CD14-positive monocyte (primary cell): Measurements from ENCODE around the gene FRS2. TPM values are rescaled to one million over a fixed set of nuclear protein-coding genes. Genes with fewer than 3 reads are reported as not detected.
A peak's percentile ranks its signal among the peaks of the same experiment; 100 is the strongest.

Experiments
- DNase-seq, 3 donors: peaks; one replicate each; pipeline ENCODE4 v3.0.0-alpha.2; 2011 to 2022
- H2AFZ ChIP-seq: 2 replicates; pipeline ENCODE4 v1.6.0; 2012; ENCODE audit warnings: mild to moderate bottlenecking, low read depth, low read length, inconsistent platforms; ENCODE audit not compliant: insufficient read depth, poor library complexity, severe bottlenecking
- H3K27ac ChIP-seq, 2 donors: 1 replicate in 1 of 2; 2 replicates in 1 of 2; pipeline ENCODE4 v1.5.1; 2012 to 2013; ENCODE audit warnings: low read length in 2 of 2, control low read depth in 1 of 2, inconsistent platforms in 1 of 2, low read depth in 1 of 2, mild to moderate bottlenecking in 1 of 2
- H3K27me3 ChIP-seq, 2 donors: one replicate each; pipeline versions ENCODE4 v1.6.0 to v1.6.1; 2011 to 2013; ENCODE audit warnings: low read length in 2 of 2; ENCODE audit not compliant: control insufficient read depth in 2 of 2, insufficient read depth in 2 of 2
- H3K36me3 ChIP-seq, 2 donors: replicated peaks in 1 of 2; 1 replicate in 1 of 2; 2 replicates in 1 of 2; pipeline versions ENCODE4 v1.5.1 to v1.6.1; 2012 to 2013; ENCODE audit warnings: low read length in 2 of 2, control low read depth in 1 of 2, inconsistent platforms in 1 of 2, mild to moderate bottlenecking in 1 of 2; ENCODE audit not compliant: insufficient read depth in 2 of 2, control insufficient read depth in 1 of 2
- H3K4me1 ChIP-seq, 2 donors: 1 replicate in 1 of 2; 2 replicates in 1 of 2; pipeline versions ENCODE4 v1.5.1 to v1.6.1; 2012 to 2013; ENCODE audit warnings: low read length in 2 of 2, control low read depth in 1 of 2, inconsistent platforms in 1 of 2, mild to moderate bottlenecking in 1 of 2, moderate library complexity in 1 of 2; ENCODE audit not compliant: insufficient read depth in 2 of 2, control insufficient read depth in 1 of 2
- H3K4me2 ChIP-seq: replicated peaks from 2 replicates; pipeline ENCODE3; 2012; ENCODE audit warnings: low read length, moderate library complexity, mild to moderate bottlenecking; ENCODE audit not compliant: poor library complexity, severe bottlenecking; ENCODE audit errors: extremely low read depth
- H3K4me3 ChIP-seq, 3 experiments: fragments of 200-600 bp in 1 of 3; sonication (generic) in 1 of 3; replicated peaks in 1 of 3; 1 replicate in 2 of 3; 2 replicates in 1 of 3; pipeline ENCODE4 v1.5.1; 2011 to 2013; ENCODE audit warnings: low read length in 3 of 3, mild to moderate bottlenecking in 3 of 3, control low read depth in 2 of 3, low read depth in 2 of 3, inconsistent platforms in 1 of 3, moderate library complexity in 1 of 3
- H3K79me2 ChIP-seq: 2 replicates; pipeline ENCODE4 v1.6.0; 2012; ENCODE audit warnings: mild to moderate bottlenecking, control low read depth, inconsistent platforms, low read length, moderate library complexity; ENCODE audit not compliant: insufficient read depth
- H3K9ac ChIP-seq: 2 replicates; pipeline ENCODE4 v1.6.0; 2017; ENCODE audit warnings: low read length, mild to moderate bottlenecking; ENCODE audit not compliant: insufficient read depth, poor library complexity, severe bottlenecking
- H3K9me3 ChIP-seq, 2 donors: replicated peaks in 1 of 2; 1 replicate in 1 of 2; 2 replicates in 1 of 2; pipeline versions ENCODE4 v1.5.1 to v1.6.1; 2012 to 2013; ENCODE audit warnings: low read length in 2 of 2, control low read depth in 1 of 2; ENCODE audit not compliant: control insufficient read depth in 1 of 2, insufficient read depth in 1 of 2
- H4K20me1 ChIP-seq: 2 replicates; pipeline ENCODE4 v1.6.0; 2012; ENCODE audit warnings: mild to moderate bottlenecking, low read length, control low read depth, moderate library complexity; ENCODE audit not compliant: insufficient read depth
- H3K27ac Mint-ChIP-seq, 7 donors: one replicate each; pipeline ENCODE4 v1.8.0; 2020; ENCODE audit warnings: mild to moderate bottlenecking in 7 of 7, mixed read lengths in 7 of 7, moderate library complexity in 6 of 7, inconsistent platforms in 2 of 7
- H3K27me3 Mint-ChIP-seq, 3 donors: one replicate each; pipeline ENCODE4 v1.8.0; 2021 to 2022; ENCODE audit warnings: low read depth in 3 of 3, mild to moderate bottlenecking in 3 of 3, mixed read lengths in 3 of 3, moderate library complexity in 3 of 3, inconsistent platforms in 1 of 3
- H3K36me3 Mint-ChIP-seq, 2 donors: one replicate each; pipeline ENCODE4 v1.8.0; 2020; ENCODE audit warnings: mixed read lengths in 2 of 2, inconsistent platforms in 1 of 2, mild to moderate bottlenecking in 1 of 2
- H3K4me1 Mint-ChIP-seq: one replicate; pipeline ENCODE4 v1.8.0; 2020; ENCODE audit warnings: mild to moderate bottlenecking, mixed read lengths
- H3K4me3 Mint-ChIP-seq, 2 donors: one replicate each; pipeline ENCODE4 v1.8.0; 2020; ENCODE audit warnings: mild to moderate bottlenecking in 2 of 2, mixed read lengths in 2 of 2, moderate library complexity in 1 of 2
- H3K9me3 Mint-ChIP-seq, 7 donors: one replicate each; pipeline ENCODE4 v1.8.0; 2020 to 2022; ENCODE audit warnings: mixed read lengths in 7 of 7, mild to moderate bottlenecking in 6 of 7, moderate library complexity in 6 of 7, inconsistent platforms in 2 of 7
- WGBS: methylation state at CpG from one replicate; pipeline ENCODE4 v1.1.5; 2013; ENCODE audit warnings: missing lambda C conversion rate; ENCODE audit not compliant: insufficient coverage; 5-methylcytosine and 5-hydroxymethylcytosine counted together
- intact Hi-C, 2 donors: fragments of 100-400 bp; cut with micrococcal nuclease; formaldehyde crosslinking; loops; one replicate each; pipeline versions ENCODE4 v1.15.0 to v1.15.1; 2023
- polyA plus RNA-seq, 3 donors: library from polyadenylated mRNA; depleted of rRNA in 1 of 3; unstranded in 2 of 3; stranded (reverse) in 1 of 3; fragments of 300-500 nt in 2 of 3; fragments of >200 nt in 1 of 3; fragmentation: Illumina TruSeq in 2 of 3; gene quantifications; 1 replicate in 2 of 3; 2 replicates in 1 of 3; pipeline ENCODE4 v1.2.3, GENCODE V29; 2012 to 2021
- TF ChIP-seq, protein P1 (sequence below): fragments of 200-600 bp; IDR thresholded peaks from one replicate; pipeline ENCODE4 v1.8.0; 2022; ENCODE audit warnings: antibody characterized with exemption, mild to moderate bottlenecking

FRS2 gene
- polyA plus RNA-seq, 3 donors, result 6.8 to 13.6 (median 13.0) TPM

DNA sequence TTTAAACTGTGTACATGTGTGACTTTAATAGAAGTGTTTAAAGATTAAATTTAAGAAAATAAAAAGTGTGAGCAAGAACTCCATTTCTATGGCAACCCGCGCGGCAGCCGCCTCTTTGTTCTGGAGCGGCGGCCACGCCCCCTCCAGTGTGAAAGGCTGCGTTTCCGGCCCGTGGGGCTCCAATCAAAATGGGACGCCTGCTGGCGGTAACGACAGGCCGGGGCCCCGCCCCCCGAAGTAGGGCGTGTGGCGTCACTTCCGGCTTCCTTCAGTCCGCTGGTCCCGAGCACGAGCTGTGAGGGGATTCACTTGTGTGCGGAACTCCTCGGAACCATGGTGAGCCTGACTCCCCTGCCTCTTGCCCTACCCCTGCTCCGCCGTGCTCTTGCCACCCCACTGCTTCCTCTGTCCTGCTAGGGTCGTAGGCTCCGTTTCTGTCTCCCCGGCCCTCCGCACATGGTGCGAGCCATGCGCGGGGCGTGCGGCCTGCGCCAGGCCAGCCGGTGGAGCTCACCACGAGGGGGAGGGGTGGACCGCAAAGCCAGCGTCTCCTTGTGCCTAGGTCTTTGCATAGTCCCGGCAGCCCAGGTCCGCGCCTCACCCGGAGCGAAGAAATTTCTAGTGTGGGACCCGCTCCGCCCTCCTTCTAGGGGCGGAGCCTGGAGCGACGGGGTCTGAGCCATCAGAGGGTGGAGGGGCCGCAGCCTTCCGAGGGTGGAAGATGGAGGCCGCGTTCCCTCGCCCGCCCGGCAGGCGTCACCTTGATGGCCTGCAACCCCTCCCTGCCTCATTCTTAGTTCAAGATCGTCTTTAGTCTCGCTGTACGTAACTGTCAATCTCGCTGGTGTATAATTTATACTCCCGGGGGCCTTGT lies 115.2 kb downstream of the FRS2 start, which contains the start of gene CCT2:
CCT2 (plus strand) TSS at position 271 of the 874 bp plus-strand sequence; CDS start at position 334, 63 bp downstream.
- Histone ChIP-seq H3K27me3 (no peaks in the 10 kb centered on the region), H3K27ac (peak within 1 kb of the TSS; percentile 84 to 92), H3K4me3 (peak within 1 kb of the TSS; percentile 86 to 100 (median 93)), H3K4me2 (peak within 1 kb of the TSS; percentile 96), H3K9ac (peak within 1 kb of the TSS; percentile 90), H3K4me1 (peaks cover 9 to 13% of the 10 kb centered on the region in 2 donors), H4K20me1 (no peaks in the 10 kb centered on the region), H3K9me3 (no peaks in the 10 kb centered on the region), H3K79me2 (peaks cover 24% of the 10 kb centered on the region), H2AFZ (peak within 1 kb of the TSS; percentile 92), H3K36me3 (peaks cover 34 to 35% of the 10 kb centered on the region in 2 donors)
- H3K36me3 Mint-ChIP-seq, result peaks cover 24 to 28% of the 10 kb centered on the region in 2 donors
- peak; percentile 96 to 98 (median 96) for DNase-seq
- peak within 1 kb of the TSS; percentile 91 to 98 (median 96) for H3K27ac Mint-ChIP-seq
- H3K9me3 Mint-ChIP-seq, result no peaks in the 10 kb centered on the region
- 0% methylated on average over 58 of the region's 63 CpGs for WGBS
- no peaks in the 10 kb centered on the region for H3K27me3 Mint-ChIP-seq
- TF ChIP-seq, protein P1, sequence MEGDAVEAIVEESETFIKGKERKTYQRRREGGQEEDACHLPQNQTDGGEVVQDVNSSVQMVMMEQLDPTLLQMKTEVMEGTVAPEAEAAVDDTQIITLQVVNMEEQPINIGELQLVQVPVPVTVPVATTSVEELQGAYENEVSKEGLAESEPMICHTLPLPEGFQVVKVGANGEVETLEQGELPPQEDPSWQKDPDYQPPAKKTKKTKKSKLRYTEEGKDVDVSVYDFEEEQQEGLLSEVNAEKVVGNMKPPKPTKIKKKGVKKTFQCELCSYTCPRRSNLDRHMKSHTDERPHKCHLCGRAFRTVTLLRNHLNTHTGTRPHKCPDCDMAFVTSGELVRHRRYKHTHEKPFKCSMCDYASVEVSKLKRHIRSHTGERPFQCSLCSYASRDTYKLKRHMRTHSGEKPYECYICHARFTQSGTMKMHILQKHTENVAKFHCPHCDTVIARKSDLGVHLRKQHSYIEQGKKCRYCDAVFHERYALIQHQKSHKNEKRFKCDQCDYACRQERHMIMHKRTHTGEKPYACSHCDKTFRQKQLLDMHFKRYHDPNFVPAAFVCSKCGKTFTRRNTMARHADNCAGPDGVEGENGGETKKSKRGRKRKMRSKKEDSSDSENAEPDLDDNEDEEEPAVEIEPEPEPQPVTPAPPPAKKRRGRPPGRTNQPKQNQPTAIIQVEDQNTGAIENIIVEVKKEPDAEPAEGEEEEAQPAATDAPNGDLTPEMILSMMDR, result peak; percentile 38
- intact Hi-C loops, result no loop called here
- H3K4me3 Mint-ChIP-seq, result peak within 1 kb of the TSS; percentile 93 to 96
- peaks cover 7% of the 10 kb centered on the region for H3K4me1 Mint-ChIP-seq

DNA sequence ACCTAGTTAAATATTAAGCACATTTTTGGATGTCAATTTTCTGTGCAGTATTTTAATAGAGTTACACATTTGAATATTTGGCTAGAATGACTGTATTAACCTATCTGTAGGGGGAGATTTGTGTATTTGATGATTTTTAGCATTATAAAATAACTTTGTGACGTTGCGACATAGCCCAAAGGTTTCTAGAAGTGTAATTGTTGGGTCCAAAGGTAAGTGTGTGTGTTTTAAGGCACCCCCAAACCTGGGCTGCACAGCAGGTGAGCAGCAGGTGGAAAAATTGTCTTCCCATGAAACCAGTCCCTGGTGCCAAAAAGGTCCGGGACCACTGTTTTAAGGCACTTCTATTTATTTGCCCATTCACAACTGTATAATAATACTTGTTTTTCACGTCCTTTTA lies 118.3 kb downstream of the FRS2 start:
- peaks cover 7% of the 10 kb centered on the region for H3K4me1 Mint-ChIP-seq
- Histone ChIP-seq H3K9me3 (no peaks in the 10 kb centered on the region), H3K4me2 (no peak overlapping the region), H3K27ac (no peak overlapping the region), H3K79me2 (peaks cover 24% of the 10 kb centered on the region), H4K20me1 (no peaks in the 10 kb centered on the region), H3K4me3 (no peak overlapping the region), H3K27me3 (no peaks in the 10 kb centered on the region), H3K9ac (no peak overlapping the region), H3K36me3 (peaks cover 63 to 66% of the 10 kb centered on the region in 2 donors), H3K4me1 (peaks cover 9 to 13% of the 10 kb centered on the region in 2 donors), H2AFZ (no peak overlapping the region)
- H3K36me3 Mint-ChIP-seq, result peaks cover 50 to 58% of the 10 kb centered on the region in 2 donors
- H3K4me3 Mint-ChIP-seq, result no peak overlapping the region
- H3K27me3 Mint-ChIP-seq, result no peaks in the 10 kb centered on the region
- no peaks in the 10 kb centered on the region for H3K9me3 Mint-ChIP-seq
- no peak for DNase-seq
- intact Hi-C loops, result no loop called here
- H3K27ac Mint-ChIP-seq, result no peak overlapping the region
- WGBS, result 100% methylated on average over 1 of the region's 4 CpGs
- TF ChIP-seq, protein P1, result no peak
